HAP-1 (cell line): ENCODE measurements around the gene KERA.

ENCODE experiments used
- DNase-seq, 2 experiments: peaks; one replicate each; pipeline ENCODE4 v3.0.0-alpha.2; 2016 to 2020; ENCODE audit warnings: low spot score in 2 of 2
- H3K27me3 ChIP-seq: fragments of 250-450 bp; sonication (Bioruptor Pico); 2 replicates; pipeline ENCODE4 v1.5.1; 2020; ENCODE audit warnings: low read depth, mild to moderate bottlenecking, moderate library complexity
- H3K36me3 ChIP-seq: fragments of 250-450 bp; sonication (Bioruptor Pico); replicated peaks from 2 replicates; pipeline ENCODE4 v1.5.1; 2020; ENCODE audit warnings: mild to moderate bottlenecking
- H3K4me1 ChIP-seq: fragments of 250-450 bp; sonication (Bioruptor Pico); 2 replicates; pipeline ENCODE4 v1.5.1; 2020; ENCODE audit warnings: mild to moderate bottlenecking
- H3K4me3 ChIP-seq: fragments of 250-450 bp; sonication (Bioruptor Pico); 2 replicates; pipeline ENCODE4 v1.5.1; 2020; ENCODE audit warnings: mild to moderate bottlenecking, moderate library complexity
- H3K9me3 ChIP-seq: fragments of 250-450 bp; sonication (Bioruptor Pico); 2 replicates; pipeline ENCODE4 v1.5.1; 2020; ENCODE audit warnings: mild to moderate bottlenecking, moderate library complexity
- in situ Hi-C: fragments of 300-500 bp; cut with MboI; formaldehyde crosslinking; loops from 3 replicates; pipeline ENCODE4 v1.14.3; 2020; ENCODE audit warnings: low sequenced_read_pairs, inconsistent platforms, mixed read lengths

The KERA gene

GRCh38 chr12:91058786-91059185 is 962 bp upstream of the KERA start:
- H3K4me3 ChIP-seq = no peak overlapping the region
- no peaks in the 10 kb centered on the region for H3K36me3 ChIP-seq
- in situ Hi-C loops = no loop called here

GRCh38 chr12:91056488-91056887 is 1.3 kb downstream of the KERA start:
- no peak overlapping the region for H3K4me3 ChIP-seq
- H3K9me3 ChIP-seq = no peaks in the 10 kb centered on the region
- H3K27me3 ChIP-seq = no peaks in the 10 kb centered on the region
- in situ Hi-C loops = no loop called here
- DNase-seq = no peak
- H3K4me1 ChIP-seq = no peaks in the 10 kb centered on the region
- H3K36me3 ChIP-seq = no peaks in the 10 kb centered on the region

More at GRCh38 chr12:91058786-91059185, 962 bp upstream of the KERA start:
- DNase-seq = no peak
- H3K27me3 ChIP-seq = no peaks in the 10 kb centered on the region
- H3K4me1 ChIP-seq = no peaks in the 10 kb centered on the region
- no peaks in the 10 kb centered on the region for H3K9me3 ChIP-seq

GRCh38 chr12:91055976-91056375 is 1.8 kb downstream of the KERA start:
- Histone ChIP-seq H3K9me3 (no peaks in the 10 kb centered on the region), H3K27me3 (no peaks in the 10 kb centered on the region), H3K4me1 (no peaks in the 10 kb centered on the region), H3K4me3 (no peak overlapping the region), H3K36me3 (no peaks in the 10 kb centered on the region)
- in situ Hi-C loops = no loop called here
- no peak for DNase-seq

- H3K27me3 ChIP-seq = no peaks in the 10 kb centered on the region
- H3K9me3 ChIP-seq = no peaks in the 10 kb centered on the region
- no peak overlapping the region for H3K4me3 ChIP-seq
- H3K36me3 ChIP-seq = no peaks in the 10 kb centered on the region
- in situ Hi-C loops = no loop called here
- peak in 1 of 2 experiments; percentile 7 for DNase-seq
- no peaks in the 10 kb centered on the region for H3K4me1 ChIP-seq
Observed at GRCh38 chr12:91053951-91054715, 3.7 kb downstream of the KERA start.

GRCh38 chr12:91052026-91052425 is 5.8 kb downstream of the KERA start:
- no peak for DNase-seq
- in situ Hi-C loops = no loop called here

GRCh38 chr12:91044586-91044985 is 13.2 kb downstream of the KERA start:
- Histone ChIP-seq H3K4me1 (no peaks in the 10 kb centered on the region), H3K27me3 (no peaks in the 10 kb centered on the region), H3K4me3 (no peak overlapping the region), H3K36me3 (no peaks in the 10 kb centered on the region), H3K9me3 (no peaks in the 10 kb centered on the region)
- in situ Hi-C loops = no loop called here
- no peak for DNase-seq

More at GRCh38 chr12:91052026-91052425, 5.8 kb downstream of the KERA start:
- H3K36me3 ChIP-seq = no peaks in the 10 kb centered on the region
- no peak overlapping the region for H3K4me3 ChIP-seq
- no peaks in the 10 kb centered on the region for H3K4me1 ChIP-seq
- H3K9me3 ChIP-seq = no peaks in the 10 kb centered on the region
- no peaks in the 10 kb centered on the region for H3K27me3 ChIP-seq

- Histone ChIP-seq H3K4me1 (no peaks in the 10 kb centered on the region), H3K9me3 (no peaks in the 10 kb centered on the region), H3K27me3 (no peaks in the 10 kb centered on the region), H3K36me3 (no peaks in the 10 kb centered on the region), H3K4me3 (no peak overlapping the region)
- DNase-seq = no peak
- in situ Hi-C loops = no loop called here
Observed at GRCh38 chr12:91043408-91043807, 14.4 kb downstream of the KERA start.

GRCh38 chr12:91040096-91040755 is 17.6 kb downstream of the KERA start:
- DNase-seq = no peak

GRCh38 chr12:91037276-91037675 is 20.5 kb downstream of the KERA start:
- H3K4me1 ChIP-seq = no peaks in the 10 kb centered on the region
- in situ Hi-C loops = no loop called here
- no peaks in the 10 kb centered on the region; the same call in 1 of the 2 replicates for H3K27me3 ChIP-seq
- no peak for DNase-seq
- no peak overlapping the region for H3K4me3 ChIP-seq
- H3K9me3 ChIP-seq = no peaks in the 10 kb centered on the region
- no peaks in the 10 kb centered on the region for H3K36me3 ChIP-seq

More at GRCh38 chr12:91040096-91040755, 17.6 kb downstream of the KERA start:
- no peaks in the 10 kb centered on the region for H3K4me1 ChIP-seq
- no peaks in the 10 kb centered on the region for H3K27me3 ChIP-seq
- in situ Hi-C loops = no loop called here
- no peak overlapping the region for H3K4me3 ChIP-seq
- H3K9me3 ChIP-seq = no peaks in the 10 kb centered on the region
- H3K36me3 ChIP-seq = no peaks in the 10 kb centered on the region

GRCh38 chr12:91033251-91033650 is 24.6 kb downstream of the KERA start:
- H3K4me3 ChIP-seq = no peak overlapping the region
- in situ Hi-C loops = no loop called here
- H3K4me1 ChIP-seq = no peaks in the 10 kb centered on the region
- no peaks in the 10 kb centered on the region for H3K36me3 ChIP-seq
- peaks cover 3% of the 10 kb centered on the region; the same call in 1 of the 2 replicates for H3K27me3 ChIP-seq
- DNase-seq = no peak
- H3K9me3 ChIP-seq = no peaks in the 10 kb centered on the region

GRCh38 chr12:91023326-91024004 is 34.4 kb downstream of the KERA start:
- H3K4me1 ChIP-seq = no peaks in the 10 kb centered on the region
- no peaks in the 10 kb centered on the region for H3K9me3 ChIP-seq
- no peak for DNase-seq
- no peaks in the 10 kb centered on the region for H3K36me3 ChIP-seq
- no peaks in the 10 kb centered on the region for H3K27me3 ChIP-seq
- H3K4me3 ChIP-seq = no peak overlapping the region
- in situ Hi-C loops = no loop called here

GRCh38 chr12:91021076-91021475 is 36.7 kb downstream of the KERA start:
- H3K4me3 ChIP-seq = no peak overlapping the region
- H3K9me3 ChIP-seq = no peaks in the 10 kb centered on the region
- H3K4me1 ChIP-seq = no peaks in the 10 kb centered on the region
- no peak for DNase-seq
- no peaks in the 10 kb centered on the region for H3K27me3 ChIP-seq
- H3K36me3 ChIP-seq = no peaks in the 10 kb centered on the region
- in situ Hi-C loops = no loop called here

- H3K9me3 ChIP-seq = no peaks in the 10 kb centered on the region
- H3K27me3 ChIP-seq = no peaks in the 10 kb centered on the region
- in situ Hi-C loops = no loop called here
- H3K4me1 ChIP-seq = no peaks in the 10 kb centered on the region
- no peak for DNase-seq
- no peaks in the 10 kb centered on the region for H3K36me3 ChIP-seq
- no peak overlapping the region for H3K4me3 ChIP-seq
Observed at GRCh38 chr12:91019455-91019854, 38.4 kb downstream of the KERA start.
